CD14-positive monocyte (primary cell): ENCODE data around the gene CLDN19. TPM values are rescaled to one million over a fixed set of nuclear protein-coding genes. Genes with fewer than 3 reads are reported as not detected.

ENCODE experiments used
- DNase-seq, 3 donors: peaks; one replicate each; pipeline ENCODE4 v3.0.0-alpha.2; 2011 to 2022
- H2AFZ ChIP-seq: 2 replicates; pipeline ENCODE4 v1.6.0; 2012; ENCODE audit warnings: mild to moderate bottlenecking, low read depth, low read length, inconsistent platforms; ENCODE audit not compliant: insufficient read depth, poor library complexity, severe bottlenecking
- H3K27ac ChIP-seq, 2 donors: 1 replicate in 1 of 2; 2 replicates in 1 of 2; pipeline ENCODE4 v1.5.1; 2012 to 2013; ENCODE audit warnings: low read length in 2 of 2, control low read depth in 1 of 2, inconsistent platforms in 1 of 2, low read depth in 1 of 2, mild to moderate bottlenecking in 1 of 2
- H3K27me3 ChIP-seq, 2 donors: one replicate each; pipeline versions ENCODE4 v1.6.0 to v1.6.1; 2011 to 2013; ENCODE audit warnings: low read length in 2 of 2; ENCODE audit not compliant: control insufficient read depth in 2 of 2, insufficient read depth in 2 of 2
- H3K36me3 ChIP-seq, 2 donors: replicated peaks in 1 of 2; 1 replicate in 1 of 2; 2 replicates in 1 of 2; pipeline versions ENCODE4 v1.5.1 to v1.6.1; 2012 to 2013; ENCODE audit warnings: low read length in 2 of 2, control low read depth in 1 of 2, inconsistent platforms in 1 of 2, mild to moderate bottlenecking in 1 of 2; ENCODE audit not compliant: insufficient read depth in 2 of 2, control insufficient read depth in 1 of 2
- H3K4me1 ChIP-seq, 2 donors: 1 replicate in 1 of 2; 2 replicates in 1 of 2; pipeline versions ENCODE4 v1.5.1 to v1.6.1; 2012 to 2013; ENCODE audit warnings: low read length in 2 of 2, control low read depth in 1 of 2, inconsistent platforms in 1 of 2, mild to moderate bottlenecking in 1 of 2, moderate library complexity in 1 of 2; ENCODE audit not compliant: insufficient read depth in 2 of 2, control insufficient read depth in 1 of 2
- H3K4me2 ChIP-seq: replicated peaks from 2 replicates; pipeline ENCODE3; 2012; ENCODE audit warnings: low read length, moderate library complexity, mild to moderate bottlenecking; ENCODE audit not compliant: poor library complexity, severe bottlenecking; ENCODE audit errors: extremely low read depth
- H3K4me3 ChIP-seq, 3 experiments: fragments of 200-600 bp in 1 of 3; sonication (generic) in 1 of 3; replicated peaks in 1 of 3; 1 replicate in 2 of 3; 2 replicates in 1 of 3; pipeline ENCODE4 v1.5.1; 2011 to 2013; ENCODE audit warnings: low read length in 3 of 3, mild to moderate bottlenecking in 3 of 3, control low read depth in 2 of 3, low read depth in 2 of 3, inconsistent platforms in 1 of 3, moderate library complexity in 1 of 3
- H3K79me2 ChIP-seq: 2 replicates; pipeline ENCODE4 v1.6.0; 2012; ENCODE audit warnings: mild to moderate bottlenecking, control low read depth, inconsistent platforms, low read length, moderate library complexity; ENCODE audit not compliant: insufficient read depth
- H3K9ac ChIP-seq: 2 replicates; pipeline ENCODE4 v1.6.0; 2017; ENCODE audit warnings: low read length, mild to moderate bottlenecking; ENCODE audit not compliant: insufficient read depth, poor library complexity, severe bottlenecking
- H3K9me3 ChIP-seq, 2 donors: replicated peaks in 1 of 2; 1 replicate in 1 of 2; 2 replicates in 1 of 2; pipeline versions ENCODE4 v1.5.1 to v1.6.1; 2012 to 2013; ENCODE audit warnings: low read length in 2 of 2, control low read depth in 1 of 2; ENCODE audit not compliant: control insufficient read depth in 1 of 2, insufficient read depth in 1 of 2
- H4K20me1 ChIP-seq: 2 replicates; pipeline ENCODE4 v1.6.0; 2012; ENCODE audit warnings: mild to moderate bottlenecking, low read length, control low read depth, moderate library complexity; ENCODE audit not compliant: insufficient read depth
- H3K27ac Mint-ChIP-seq, 7 donors: one replicate each; pipeline ENCODE4 v1.8.0; 2020; ENCODE audit warnings: mild to moderate bottlenecking in 7 of 7, mixed read lengths in 7 of 7, moderate library complexity in 6 of 7, inconsistent platforms in 2 of 7
- H3K27me3 Mint-ChIP-seq, 3 donors: one replicate each; pipeline ENCODE4 v1.8.0; 2021 to 2022; ENCODE audit warnings: low read depth in 3 of 3, mild to moderate bottlenecking in 3 of 3, mixed read lengths in 3 of 3, moderate library complexity in 3 of 3, inconsistent platforms in 1 of 3
- H3K36me3 Mint-ChIP-seq, 2 donors: one replicate each; pipeline ENCODE4 v1.8.0; 2020; ENCODE audit warnings: mixed read lengths in 2 of 2, inconsistent platforms in 1 of 2, mild to moderate bottlenecking in 1 of 2
- H3K4me1 Mint-ChIP-seq: one replicate; pipeline ENCODE4 v1.8.0; 2020; ENCODE audit warnings: mild to moderate bottlenecking, mixed read lengths
- H3K4me3 Mint-ChIP-seq, 2 donors: one replicate each; pipeline ENCODE4 v1.8.0; 2020; ENCODE audit warnings: mild to moderate bottlenecking in 2 of 2, mixed read lengths in 2 of 2, moderate library complexity in 1 of 2
- H3K9me3 Mint-ChIP-seq, 7 donors: one replicate each; pipeline ENCODE4 v1.8.0; 2020 to 2022; ENCODE audit warnings: mixed read lengths in 7 of 7, mild to moderate bottlenecking in 6 of 7, moderate library complexity in 6 of 7, inconsistent platforms in 2 of 7
- WGBS: methylation state at CpG from one replicate; pipeline ENCODE4 v1.1.5; 2013; ENCODE audit warnings: missing lambda C conversion rate; ENCODE audit not compliant: insufficient coverage; 5-methylcytosine and 5-hydroxymethylcytosine counted together
- intact Hi-C, 2 donors: fragments of 100-400 bp; cut with micrococcal nuclease; formaldehyde crosslinking; loops; one replicate each; pipeline versions ENCODE4 v1.15.0 to v1.15.1; 2023
- polyA plus RNA-seq, 3 donors: library from polyadenylated mRNA; depleted of rRNA in 1 of 3; unstranded in 2 of 3; stranded (reverse) in 1 of 3; fragments of 300-500 nt in 2 of 3; fragments of >200 nt in 1 of 3; fragmentation: Illumina TruSeq in 2 of 3; gene quantifications; 1 replicate in 2 of 3; 2 replicates in 1 of 3; pipeline ENCODE4 v1.2.3, GENCODE V29; 2012 to 2021
- TF ChIP-seq, protein P1 (sequence below): fragments of 200-600 bp; IDR thresholded peaks from one replicate; pipeline ENCODE4 v1.8.0; 2022; ENCODE audit warnings: antibody characterized with exemption, mild to moderate bottlenecking

CLDN19 gene
- polyA plus RNA-seq, 3 donors = not detected

DNA sequence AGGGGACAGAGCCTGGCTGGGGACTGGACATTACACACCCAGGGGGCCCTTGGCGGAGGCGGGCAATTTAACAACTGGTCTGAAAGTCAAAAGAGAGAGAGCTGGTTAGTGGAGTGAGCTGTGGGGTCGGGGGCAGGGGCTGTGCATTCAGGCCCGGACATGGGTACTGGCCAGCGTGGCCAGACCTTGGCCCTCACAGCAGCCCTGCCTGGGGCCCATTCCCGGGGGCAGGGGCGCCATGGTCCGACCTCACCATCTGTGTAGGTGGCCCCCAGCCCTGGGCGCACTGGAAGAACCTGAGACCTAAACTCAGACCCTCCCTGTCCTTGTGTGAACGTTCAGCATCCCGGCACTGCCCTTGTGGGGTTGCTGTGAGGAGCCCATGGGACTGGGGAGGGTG lies 5.0 kb downstream of the CLDN19 start:
- peaks cover 26 to 30% of the 10 kb centered on the region in 2 donors for H3K4me1 ChIP-seq
- H3K27me3 Mint-ChIP-seq = peaks cover 0 to 3% (median 1%) of the 10 kb centered on the region in 3 donors

DNA sequence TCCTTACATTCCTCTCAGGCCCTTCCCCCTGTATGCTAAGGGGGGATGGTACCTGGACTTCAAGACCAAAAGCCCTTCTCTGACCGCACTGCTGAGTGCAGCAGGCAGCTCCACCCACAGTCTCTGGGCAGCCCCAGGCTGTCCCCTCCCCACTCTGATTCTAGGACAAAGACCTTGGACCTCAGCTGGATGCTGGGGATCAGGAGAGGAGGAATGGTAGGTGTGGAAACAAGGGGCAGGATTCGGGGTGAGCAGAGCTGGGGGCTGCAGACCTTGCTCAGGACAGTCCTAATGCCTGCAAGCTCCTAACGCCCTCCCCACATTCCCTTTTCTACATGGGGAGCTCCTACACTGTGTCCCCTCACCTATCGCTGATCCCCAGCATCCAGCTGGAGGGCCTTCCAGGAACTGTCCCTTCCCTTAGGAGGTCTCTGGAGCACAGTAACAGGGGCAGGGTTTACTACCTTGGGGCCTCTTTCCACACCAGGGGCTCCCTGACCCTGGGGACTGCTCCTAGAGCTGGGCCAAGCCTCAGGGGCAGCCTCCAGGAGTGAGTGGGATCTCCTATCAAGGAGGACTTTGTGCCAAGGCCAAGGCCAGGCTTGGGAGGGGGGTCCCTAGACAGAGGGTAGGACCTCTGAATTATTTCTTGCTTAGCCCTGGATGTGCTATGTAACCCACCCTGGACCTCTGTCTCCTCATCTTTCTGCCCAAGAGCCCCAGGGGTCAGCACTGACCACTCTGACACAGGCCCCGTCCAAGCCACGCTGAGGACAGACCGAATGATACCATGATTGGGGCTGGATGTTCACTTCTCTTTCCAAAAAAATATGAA lies 5.6 kb downstream of the CLDN19 start:
- Mint-ChIP-seq H3K4me3 (no peak overlapping the region), H3K27ac (no peak overlapping the region), H3K36me3 (peaks cover 0 to 5% of the 10 kb centered on the region in 2 donors), H3K9me3 (peaks cover 0 to 3% (median 0%) of the 10 kb centered on the region in 7 donors), H3K27me3 (peaks cover 0 to 2% (median 1%) of the 10 kb centered on the region in 3 donors), H3K4me1 (peaks cover 26% of the 10 kb centered on the region)
- Histone ChIP-seq H3K27ac (no peak overlapping the region), H4K20me1 (no peaks in the 10 kb centered on the region), H3K79me2 (no peaks in the 10 kb centered on the region), H3K27me3 (no peaks in the 10 kb centered on the region), H3K9me3 (no peaks in the 10 kb centered on the region), H3K36me3 (no peaks in the 10 kb centered on the region), H3K4me3 (no peak overlapping the region), H3K4me2 (no peak overlapping the region), H3K9ac (no peak overlapping the region), H3K4me1 (peaks cover 26 to 30% of the 10 kb centered on the region in 2 donors), H2AFZ (no peak overlapping the region)
- intact Hi-C loops = no loop called here
- WGBS = 100% methylated on average over 4 of the region's 7 CpGs
- no peak for DNase-seq
- TF ChIP-seq, protein P1, sequence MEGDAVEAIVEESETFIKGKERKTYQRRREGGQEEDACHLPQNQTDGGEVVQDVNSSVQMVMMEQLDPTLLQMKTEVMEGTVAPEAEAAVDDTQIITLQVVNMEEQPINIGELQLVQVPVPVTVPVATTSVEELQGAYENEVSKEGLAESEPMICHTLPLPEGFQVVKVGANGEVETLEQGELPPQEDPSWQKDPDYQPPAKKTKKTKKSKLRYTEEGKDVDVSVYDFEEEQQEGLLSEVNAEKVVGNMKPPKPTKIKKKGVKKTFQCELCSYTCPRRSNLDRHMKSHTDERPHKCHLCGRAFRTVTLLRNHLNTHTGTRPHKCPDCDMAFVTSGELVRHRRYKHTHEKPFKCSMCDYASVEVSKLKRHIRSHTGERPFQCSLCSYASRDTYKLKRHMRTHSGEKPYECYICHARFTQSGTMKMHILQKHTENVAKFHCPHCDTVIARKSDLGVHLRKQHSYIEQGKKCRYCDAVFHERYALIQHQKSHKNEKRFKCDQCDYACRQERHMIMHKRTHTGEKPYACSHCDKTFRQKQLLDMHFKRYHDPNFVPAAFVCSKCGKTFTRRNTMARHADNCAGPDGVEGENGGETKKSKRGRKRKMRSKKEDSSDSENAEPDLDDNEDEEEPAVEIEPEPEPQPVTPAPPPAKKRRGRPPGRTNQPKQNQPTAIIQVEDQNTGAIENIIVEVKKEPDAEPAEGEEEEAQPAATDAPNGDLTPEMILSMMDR = no peak

More for the DNA sequence above, 5.0 kb downstream of the CLDN19 start:
- H3K27ac Mint-ChIP-seq = peak overlapping the region in 1 of 7 donors; percentile 20
- peaks cover 0 to 5% of the 10 kb centered on the region in 2 donors for H3K36me3 Mint-ChIP-seq
- peaks cover 0 to 3% (median 0%) of the 10 kb centered on the region in 7 donors for H3K9me3 Mint-ChIP-seq
- Histone ChIP-seq H3K4me3 (no peak overlapping the region), H3K4me2 (no peak overlapping the region), H3K9me3 (no peaks in the 10 kb centered on the region), H2AFZ (no peak overlapping the region), H3K36me3 (no peaks in the 10 kb centered on the region), H3K9ac (no peak overlapping the region), H3K79me2 (no peaks in the 10 kb centered on the region), H3K27ac (no peak overlapping the region), H3K27me3 (no peaks in the 10 kb centered on the region), H4K20me1 (no peaks in the 10 kb centered on the region)
- no peak overlapping the region for H3K4me3 Mint-ChIP-seq
- intact Hi-C loops = no loop called here
- no peak for DNase-seq
- 96% methylated on average over 8 of the region's 11 CpGs for WGBS
- peaks cover 26% of the 10 kb centered on the region for H3K4me1 Mint-ChIP-seq
- TF ChIP-seq, protein P1 = no peak
